NT2/D1 (cell line): ENCODE results near the gene MXD1.

ENCODE experiments used
- DNase-seq: peaks from one replicate; pipeline ENCODE4 v3.0.0-alpha.2; 2011; ENCODE audit warnings: low read depth, low spot score
- H3K27me3 ChIP-seq: 2 replicates; pipeline ENCODE4 v1.6.0; 2011; ENCODE audit warnings: mild to moderate bottlenecking; ENCODE audit not compliant: insufficient read length, insufficient read depth
- H3K36me3 ChIP-seq: 2 replicates; pipeline ENCODE4 v1.6.1; 2011; ENCODE audit warnings: mild to moderate bottlenecking, low read length, mixed read lengths; ENCODE audit not compliant: insufficient read depth, insufficient read length
- H3K4me1 ChIP-seq: 2 replicates; pipeline ENCODE4 v1.5.1; 2011; ENCODE audit not compliant: insufficient read depth, insufficient read length
- H3K4me3 ChIP-seq: 2 replicates; pipeline ENCODE4 v1.5.1; 2011; ENCODE audit warnings: low read depth; ENCODE audit not compliant: insufficient read length
- H3K9ac ChIP-seq: 2 replicates; pipeline ENCODE4 v1.6.0; 2011; ENCODE audit warnings: low read depth; ENCODE audit not compliant: insufficient read length
- H3K9me3 ChIP-seq: 2 replicates; pipeline ENCODE4 v1.5.1; 2011; ENCODE audit warnings: mild to moderate bottlenecking, low read length; ENCODE audit not compliant: insufficient read depth
- SUZ12 ChIP-seq: IDR thresholded peaks from 2 replicates; pipeline ENCODE4 v1.6.1; 2011; ENCODE audit not compliant: insufficient read length, insufficient read depth; ENCODE audit errors: extremely low read depth
- YY1 ChIP-seq: IDR thresholded peaks from 2 replicates; pipeline ENCODE4 v1.6.1; 2011; ENCODE audit not compliant: insufficient read length, insufficient read depth
- ZNF274 ChIP-seq: IDR thresholded peaks from 2 replicates; pipeline ENCODE4 v1.6.1; 2011; ENCODE audit warnings: mild to moderate bottlenecking, low read depth, low read length

The MXD1 gene

GRCh38 chr2:69986691-69987090 lies 71.8 kb downstream of the MXD1 start:
- Histone ChIP-seq H3K4me3 (no peak overlapping the region), H3K27me3 (no peaks in the 10 kb centered on the region), H3K9ac (no peak overlapping the region)

DNA sequence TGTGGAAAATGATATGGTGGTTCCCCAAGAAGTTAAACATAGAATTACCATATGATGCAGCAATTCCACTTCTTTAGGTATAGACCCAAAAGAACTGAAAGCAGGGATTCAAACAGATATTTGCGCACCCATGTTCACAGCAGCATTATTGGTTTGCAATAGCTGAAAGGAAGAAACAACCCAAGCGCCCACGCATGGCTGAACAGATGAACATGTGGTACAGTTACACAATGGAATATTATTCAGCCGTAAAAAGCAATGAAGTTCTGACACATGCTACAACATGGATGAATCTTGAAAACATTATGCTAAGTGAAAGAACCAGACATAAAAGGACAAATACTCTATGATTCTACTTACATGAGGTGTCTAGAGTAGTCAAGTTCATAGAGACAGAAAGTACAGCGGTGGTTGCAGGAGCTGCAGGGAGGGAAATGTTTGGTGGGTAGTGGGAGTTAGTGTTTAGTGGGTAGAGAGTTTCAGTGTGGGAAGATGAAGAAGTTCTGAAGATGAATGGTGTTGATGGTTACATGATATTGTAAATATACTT lies 73.3 kb downstream of the MXD1 start:
- H3K9me3 ChIP-seq, result no peaks in the 10 kb centered on the region

More at GRCh38 chr2:69986691-69987090, 71.8 kb downstream of the MXD1 start:
- Histone ChIP-seq H3K9me3 (no peaks in the 10 kb centered on the region), H3K4me1 (no peaks in the 10 kb centered on the region), H3K36me3 (no peaks in the 10 kb centered on the region)
- DNase-seq, result no peak
- no peak for TF ChIP-seq YY1
- TF ChIP-seq SUZ12, result no peak
- no peak for TF ChIP-seq ZNF274

DNA sequence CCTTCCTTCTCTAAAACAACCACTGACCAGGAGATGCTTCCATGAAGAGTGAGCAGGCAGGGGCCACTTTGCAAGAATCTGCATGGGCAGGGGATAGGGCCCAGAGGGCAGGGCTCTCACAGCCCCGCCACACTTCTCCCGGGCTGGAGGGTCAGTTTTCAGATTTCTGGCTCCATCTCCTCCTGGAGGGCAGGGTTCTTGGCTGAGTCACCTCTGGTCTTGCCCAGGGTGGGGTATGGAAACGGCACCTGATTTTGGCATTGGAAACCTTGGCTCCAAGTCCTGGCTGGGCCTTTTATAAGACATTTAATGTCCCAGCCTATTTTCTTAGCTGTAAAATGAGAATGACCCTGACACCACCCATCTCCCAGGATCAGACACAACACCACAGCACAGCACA lies 74.1 kb downstream of the MXD1 start:
- TF ChIP-seq ZNF274 (no peak), SUZ12 (no peak), YY1 (no peak)
- H3K9ac ChIP-seq, result no peak overlapping the region
- H3K36me3 ChIP-seq, result no peaks in the 10 kb centered on the region
- H3K4me3 ChIP-seq, result no peak overlapping the region
- H3K27me3 ChIP-seq, result no peaks in the 10 kb centered on the region
- DNase-seq, result no peak
- no peaks in the 10 kb centered on the region for H3K9me3 ChIP-seq
- H3K4me1 ChIP-seq, result no peaks in the 10 kb centered on the region

More for the DNA sequence above, 73.3 kb downstream of the MXD1 start:
- Histone ChIP-seq H3K9ac (no peak overlapping the region), H3K36me3 (no peaks in the 10 kb centered on the region), H3K4me3 (no peak overlapping the region), H3K27me3 (no peaks in the 10 kb centered on the region), H3K4me1 (no peaks in the 10 kb centered on the region)
- DNase-seq, result no peak
- TF ChIP-seq ZNF274 (no peak), SUZ12 (no peak), YY1 (no peak)

- Histone ChIP-seq H3K36me3 (no peaks in the 10 kb centered on the region), H3K9ac (no peak overlapping the region), H3K9me3 (no peaks in the 10 kb centered on the region), H3K27me3 (no peaks in the 10 kb centered on the region), H3K4me1 (no peaks in the 10 kb centered on the region), H3K4me3 (no peak overlapping the region)
- TF ChIP-seq SUZ12, result no peak
- no peak for TF ChIP-seq YY1
- no peak for TF ChIP-seq ZNF274
- DNase-seq, result no peak
Observed at GRCh38 chr2:69989441-69990105, 74.7 kb downstream of the MXD1 start.
